ENCODE results near the gene CEBPG.

DNA sequence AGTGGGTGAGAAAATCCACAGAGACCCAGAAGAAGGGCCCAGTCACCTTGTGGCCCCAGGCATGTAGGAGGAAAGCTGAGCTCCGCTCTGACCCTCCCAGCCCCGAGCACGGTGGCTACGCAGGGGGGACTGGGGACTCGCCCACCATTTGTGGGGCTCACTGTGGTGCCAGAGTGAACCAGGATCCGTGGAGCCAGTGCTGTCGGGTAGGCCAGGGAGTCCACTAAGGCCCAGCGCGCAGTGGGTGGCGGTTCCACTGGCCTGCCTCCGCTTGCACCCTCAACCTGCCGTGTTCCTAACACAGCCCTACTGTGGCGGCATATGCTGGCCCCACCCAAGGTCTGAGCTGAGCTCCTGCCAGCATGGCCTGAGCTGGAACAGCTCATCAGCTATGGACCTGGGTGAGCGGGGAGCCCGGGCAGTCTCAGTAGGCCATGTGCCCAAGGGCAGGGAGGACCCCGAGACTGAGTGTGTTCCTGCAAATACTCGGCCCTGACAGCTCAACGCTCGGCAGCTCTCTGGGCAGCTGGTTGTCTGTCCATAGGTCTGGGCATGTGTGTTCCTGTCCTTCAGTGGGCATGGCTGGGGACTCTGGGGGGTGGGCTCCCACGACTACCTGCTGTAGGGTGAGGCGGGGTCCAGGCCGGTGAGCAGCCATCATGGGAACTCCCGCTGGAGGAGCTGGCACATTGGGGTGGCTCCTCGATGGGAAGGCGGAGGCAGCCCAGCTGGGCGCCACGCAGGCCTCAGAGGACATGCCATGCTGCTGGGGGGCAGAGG, 36.6 kb downstream of the CEBPG start:
- TF ChIP-seq, protein P1, sequence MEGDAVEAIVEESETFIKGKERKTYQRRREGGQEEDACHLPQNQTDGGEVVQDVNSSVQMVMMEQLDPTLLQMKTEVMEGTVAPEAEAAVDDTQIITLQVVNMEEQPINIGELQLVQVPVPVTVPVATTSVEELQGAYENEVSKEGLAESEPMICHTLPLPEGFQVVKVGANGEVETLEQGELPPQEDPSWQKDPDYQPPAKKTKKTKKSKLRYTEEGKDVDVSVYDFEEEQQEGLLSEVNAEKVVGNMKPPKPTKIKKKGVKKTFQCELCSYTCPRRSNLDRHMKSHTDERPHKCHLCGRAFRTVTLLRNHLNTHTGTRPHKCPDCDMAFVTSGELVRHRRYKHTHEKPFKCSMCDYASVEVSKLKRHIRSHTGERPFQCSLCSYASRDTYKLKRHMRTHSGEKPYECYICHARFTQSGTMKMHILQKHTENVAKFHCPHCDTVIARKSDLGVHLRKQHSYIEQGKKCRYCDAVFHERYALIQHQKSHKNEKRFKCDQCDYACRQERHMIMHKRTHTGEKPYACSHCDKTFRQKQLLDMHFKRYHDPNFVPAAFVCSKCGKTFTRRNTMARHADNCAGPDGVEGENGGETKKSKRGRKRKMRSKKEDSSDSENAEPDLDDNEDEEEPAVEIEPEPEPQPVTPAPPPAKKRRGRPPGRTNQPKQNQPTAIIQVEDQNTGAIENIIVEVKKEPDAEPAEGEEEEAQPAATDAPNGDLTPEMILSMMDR (IDR thresholded peaks at IDR 0.05), result no peak
- no peak for TF ChIP-seq EZH2phosphoT487 (IDR thresholded peaks at IDR 0.05)
